Stimulated activated CD4-positive, alpha-beta T cell treated with anti-CD3 and anti-CD28 coated beads, Interleukin-15, amount 100 ng/mL, for 24 hours (primary cell): Measurements from ENCODE around the gene TXK.

Experiments
- DNase-seq: peaks from one replicate; pipeline ENCODE4 v3.0.0-alpha.2; 2020

TXK gene

GRCh38 chr4:48100256-48100655, 33.8 kb downstream of the TXK start:
- no peak for DNase-seq

- DNase-seq, result no peak
These were observed 38.6 kb downstream of the TXK start for GRCh38 chr4:48095441-48095840.

DNA sequence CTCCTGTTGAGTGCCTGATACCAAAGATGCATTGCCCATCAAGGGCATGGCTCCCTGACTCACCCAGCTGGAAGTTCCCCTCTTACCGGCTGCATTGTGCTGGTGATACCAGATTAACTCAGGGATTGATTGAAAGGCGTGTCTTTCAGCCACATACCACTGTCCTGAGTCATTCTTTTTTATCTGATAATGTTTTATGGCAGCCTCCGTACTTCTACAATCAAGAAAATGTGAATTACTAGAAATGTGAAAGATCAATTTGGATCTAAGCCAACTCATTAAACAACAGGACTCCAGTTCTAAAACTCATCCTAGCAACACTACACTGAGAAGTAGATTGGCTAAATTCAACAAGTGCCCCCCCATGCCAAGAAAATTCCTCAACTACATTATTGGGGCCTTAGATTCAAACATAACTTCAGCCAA, 40.0 kb downstream of the TXK start:
- DNase-seq, result peak; percentile 71

GRCh38 chr4:48090621-48091020, 43.4 kb downstream of the TXK start:
- DNase-seq, result no peak

DNA sequence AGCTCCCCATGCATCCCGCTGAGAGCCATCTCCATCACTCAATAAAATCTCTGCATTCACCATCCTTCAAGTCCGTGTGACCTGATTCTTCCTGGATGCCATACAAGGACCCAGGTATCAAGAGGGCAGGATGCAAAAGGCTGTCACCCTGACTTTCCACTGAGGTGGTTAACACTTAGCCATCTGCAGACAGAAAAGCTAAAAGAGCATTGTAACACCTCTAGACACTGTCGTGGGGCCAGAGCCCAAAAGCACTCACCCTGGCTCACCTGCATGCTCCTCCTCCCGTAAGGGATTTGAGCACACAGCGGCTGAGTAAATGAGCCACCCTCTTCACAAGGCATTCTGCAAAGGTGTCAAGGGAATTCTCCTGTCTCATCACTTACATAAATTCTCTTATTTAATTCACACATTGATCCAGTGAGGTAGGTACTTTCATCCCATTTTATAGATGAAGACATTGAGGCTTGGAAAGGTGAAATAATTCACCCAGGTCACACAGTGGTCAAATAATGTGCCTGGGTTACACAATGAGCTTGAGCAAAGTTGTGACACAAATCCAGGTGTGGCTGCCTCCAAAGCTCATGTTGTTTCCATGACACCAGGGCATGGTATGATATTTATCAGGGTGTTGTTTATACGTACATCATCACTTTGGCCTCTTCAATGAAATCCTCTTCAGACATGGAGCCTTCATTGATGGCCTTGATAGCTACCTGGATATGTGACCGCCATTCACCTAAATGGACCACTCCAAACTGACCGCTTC, 48.0 kb downstream of the TXK start:
- DNase-seq, result no peak

DNA sequence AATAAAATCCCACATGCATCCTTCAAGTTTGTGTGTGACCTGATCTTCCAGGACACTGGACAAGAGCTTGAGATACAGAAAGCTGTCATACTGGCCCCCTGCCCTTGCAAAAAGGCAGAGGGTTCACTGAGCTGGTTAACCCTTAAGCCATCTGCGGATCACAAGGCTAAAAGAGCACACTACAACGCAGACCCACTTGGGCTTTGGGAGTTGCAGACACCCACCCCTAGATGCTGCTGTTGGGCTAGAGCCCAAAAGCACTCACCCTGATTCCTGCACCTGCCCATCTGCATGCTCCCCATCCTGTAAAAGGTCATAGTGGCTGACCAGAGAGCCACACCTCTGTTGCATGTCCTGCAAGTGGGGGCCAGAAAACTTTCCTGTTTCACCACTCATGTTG, 51.1 kb downstream of the TXK start:
- no peak for DNase-seq

DNA sequence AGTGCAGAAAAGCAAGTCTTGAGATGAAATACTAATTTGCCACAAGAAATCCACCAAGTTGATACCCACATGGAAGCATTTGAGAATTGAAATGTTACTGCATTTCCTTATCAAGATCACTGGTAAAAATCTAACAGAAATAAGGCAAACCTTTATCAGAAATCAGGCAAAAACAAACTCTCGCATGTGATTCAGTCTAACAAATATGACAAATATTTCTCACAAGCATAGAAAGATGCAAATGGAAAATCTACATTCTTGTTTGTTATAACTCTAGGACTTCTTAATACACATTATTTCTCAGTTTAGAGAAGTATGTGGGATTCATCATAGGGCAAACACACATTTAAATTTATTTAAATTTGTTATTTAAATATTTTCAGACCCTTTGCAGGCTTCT, 52.9 kb downstream of the TXK start:
- DNase-seq, result no peak

- no peak for DNase-seq
These were observed 54.1 kb downstream of the TXK start for GRCh38 chr4:48079972-48080391.

DNA sequence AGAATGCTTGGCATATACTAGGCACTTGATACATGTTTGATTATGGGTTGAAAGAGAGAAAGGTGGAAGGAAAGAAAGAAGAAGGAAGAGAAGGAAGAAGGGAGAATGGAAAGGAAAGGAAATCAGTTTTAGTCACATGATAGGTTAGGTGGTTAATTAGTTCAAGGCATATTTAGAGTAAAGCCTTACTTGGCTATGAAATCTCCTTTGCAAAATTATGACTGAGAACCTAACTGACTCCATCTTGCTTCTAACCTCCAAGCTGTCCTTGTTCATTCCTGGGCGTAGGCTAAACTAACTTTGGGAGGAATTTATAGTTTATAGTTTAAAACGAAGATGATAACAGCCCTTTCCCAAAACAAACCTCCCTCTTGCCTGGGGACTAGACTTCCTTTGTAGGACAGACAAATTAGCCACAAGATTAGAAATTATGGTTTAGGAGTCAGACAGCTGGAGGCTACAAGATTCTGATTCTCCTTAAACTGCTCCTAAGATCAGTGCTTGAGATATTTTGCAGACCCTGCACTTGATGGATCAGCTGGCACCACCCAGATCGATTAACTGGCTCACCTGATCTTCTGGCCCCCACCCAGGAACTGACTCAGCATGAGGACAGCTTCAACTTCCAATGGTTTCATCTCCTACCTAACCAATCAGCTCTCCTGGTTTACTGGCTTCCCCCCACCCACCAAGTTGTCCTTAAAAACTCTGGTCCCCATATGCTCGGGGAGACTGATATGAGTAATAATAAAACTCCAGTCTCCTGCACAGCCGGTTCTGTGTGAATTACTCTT, 55.0 kb downstream of the TXK start:
- no peak for DNase-seq

- no peak for DNase-seq
These were observed 55.6 kb downstream of the TXK start for GRCh38 chr4:48078425-48078824.

DNA sequence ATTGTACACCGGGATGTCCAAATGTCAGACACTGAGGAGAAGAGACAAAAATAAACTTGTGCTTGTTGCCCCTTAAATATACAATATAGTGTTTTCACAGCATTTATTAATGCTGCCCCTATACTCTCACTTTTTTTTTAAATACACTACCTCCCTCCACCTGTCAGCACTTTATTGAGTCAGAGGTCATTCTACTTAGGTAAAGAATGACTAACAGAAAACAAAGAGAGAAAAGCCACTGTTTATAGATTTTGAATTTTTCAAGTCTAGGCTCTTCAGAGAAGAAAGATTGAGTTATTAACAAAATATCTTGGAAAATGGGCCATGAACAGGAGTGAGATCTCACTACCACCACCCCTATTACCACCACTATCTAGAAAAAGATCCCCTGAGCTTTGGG, 59.4 kb downstream of the TXK start:
- no peak for DNase-seq

DNA sequence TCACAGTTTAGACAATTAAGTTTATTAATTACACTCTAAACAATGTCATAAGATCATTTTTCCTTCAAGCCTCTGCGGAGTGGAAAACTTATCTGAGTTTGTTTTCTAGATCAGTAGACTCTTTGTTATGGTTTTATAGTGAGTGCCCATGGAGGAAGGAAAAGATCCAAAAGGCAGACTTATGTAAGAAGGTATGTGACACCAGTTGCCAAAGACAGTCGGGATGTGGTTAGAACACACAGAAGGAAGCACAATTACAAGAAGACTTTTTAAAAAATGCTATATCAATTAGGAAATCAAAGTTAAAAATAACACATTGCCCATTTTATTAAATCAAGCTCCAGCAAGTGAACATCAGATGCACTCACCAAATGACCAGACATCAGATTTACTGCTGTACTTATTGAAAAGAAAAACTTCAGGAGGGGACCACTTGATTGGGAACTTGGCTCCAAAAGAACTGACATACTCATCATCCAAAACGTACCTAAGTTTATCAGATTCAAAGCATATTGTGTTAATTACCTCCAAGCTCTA, 60.4 kb downstream of the TXK start:
- no peak for DNase-seq

- no peak for DNase-seq
These were observed 62.9 kb downstream of the TXK start for GRCh38 chr4:48071191-48071590.

DNA sequence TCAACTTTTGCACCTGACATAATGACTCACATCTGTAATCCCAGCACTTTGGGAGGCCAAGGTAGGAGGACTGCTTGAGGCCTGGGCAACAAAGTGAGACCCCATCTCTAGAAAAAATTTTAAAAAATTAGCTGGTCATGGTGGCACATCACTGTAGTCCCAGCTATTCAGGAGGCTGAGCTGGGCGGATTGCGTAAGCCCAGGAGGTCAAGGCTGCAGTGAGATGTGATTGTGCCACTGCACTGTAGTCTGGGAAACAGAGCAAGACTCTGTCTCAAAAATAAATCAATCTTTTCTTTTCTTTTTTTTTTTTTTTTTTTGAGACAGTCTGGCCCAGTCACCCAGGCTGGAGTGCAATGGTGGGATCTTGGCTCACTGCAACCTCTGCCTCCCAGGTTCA, 65.0 kb downstream of the TXK start:
- no peak for DNase-seq

DNA sequence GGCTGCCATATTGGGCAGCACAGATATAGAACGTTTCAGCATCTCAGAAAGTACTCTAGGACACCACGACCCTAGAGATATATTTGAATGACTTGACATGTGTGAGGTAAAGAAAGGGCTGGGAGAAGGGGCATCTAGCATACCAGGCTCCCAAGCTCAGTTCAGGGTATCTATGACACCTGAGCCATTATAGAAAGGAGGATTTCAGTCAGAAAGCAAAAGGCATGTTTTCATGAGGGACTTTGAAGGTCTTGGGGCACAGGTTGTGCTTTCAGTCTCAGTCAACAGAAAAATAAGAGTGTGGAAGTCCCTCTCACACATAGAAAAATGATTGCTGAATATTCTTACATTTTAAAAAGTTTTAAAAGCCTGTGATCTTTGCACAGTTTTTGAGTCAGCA, 65.9 kb downstream of the TXK start:
- no peak for DNase-seq

DNA sequence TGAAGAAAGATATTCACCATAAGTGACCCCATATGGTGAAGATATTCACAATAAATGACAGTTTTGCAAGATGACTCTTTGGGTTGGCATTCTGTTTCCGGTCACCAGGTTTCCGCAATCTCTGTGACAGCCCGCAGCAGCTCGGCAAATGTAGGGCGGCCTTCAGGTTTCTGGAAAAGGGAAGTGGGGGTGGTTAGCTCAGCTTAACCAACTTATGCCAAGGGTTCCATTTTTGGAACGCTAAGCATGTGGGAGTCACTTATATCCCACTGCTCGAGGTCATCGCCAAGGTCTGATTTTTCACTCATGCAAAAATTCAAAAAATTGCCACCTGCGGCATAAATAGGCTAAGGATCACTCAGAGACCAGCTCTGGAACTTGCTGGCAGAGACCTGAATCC, 66.5 kb downstream of the TXK start:
- no peak for DNase-seq

DNA sequence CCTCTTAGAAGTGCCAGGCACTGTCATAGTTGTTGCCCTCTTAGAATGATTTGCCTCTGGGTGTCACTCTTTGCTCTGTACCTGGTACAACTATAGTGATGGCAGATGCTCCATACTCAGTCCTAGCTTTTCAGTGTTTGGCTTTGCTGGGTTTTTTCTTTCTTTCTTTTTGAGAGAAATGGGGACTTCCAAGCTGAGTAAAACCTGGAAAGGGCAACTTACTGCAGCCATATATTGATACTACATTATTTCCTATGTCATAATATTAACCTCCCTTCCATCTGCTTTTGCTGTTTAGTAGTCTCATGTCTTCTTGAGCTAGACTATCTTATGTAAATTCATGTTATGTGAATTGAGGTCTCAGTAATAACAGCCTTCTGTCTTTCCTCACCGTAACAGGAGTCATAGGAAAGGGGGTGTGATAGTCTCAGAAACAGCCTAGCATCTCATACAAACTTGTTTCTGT, 68.4 kb downstream of the TXK start:
- no peak for DNase-seq

DNA sequence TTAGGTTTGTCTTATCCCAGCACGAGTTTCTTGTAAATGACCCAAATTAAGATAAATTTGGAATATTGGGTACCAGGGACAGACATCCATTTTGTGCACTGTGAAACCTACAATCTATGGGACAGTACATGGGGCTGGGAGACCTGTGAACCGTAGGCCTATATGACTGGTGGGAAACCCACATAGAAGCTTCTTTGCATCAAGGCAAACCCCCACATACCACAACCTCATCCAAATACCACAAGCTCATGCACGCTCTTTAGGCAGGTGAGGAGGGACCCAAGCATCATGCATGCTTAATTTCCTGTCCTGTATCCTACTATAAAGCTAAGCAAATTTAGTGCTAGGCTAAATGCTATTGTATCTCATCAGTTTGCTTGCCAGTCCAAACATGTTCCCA, 69.7 kb downstream of the TXK start:
- DNase-seq, result no peak

DNA sequence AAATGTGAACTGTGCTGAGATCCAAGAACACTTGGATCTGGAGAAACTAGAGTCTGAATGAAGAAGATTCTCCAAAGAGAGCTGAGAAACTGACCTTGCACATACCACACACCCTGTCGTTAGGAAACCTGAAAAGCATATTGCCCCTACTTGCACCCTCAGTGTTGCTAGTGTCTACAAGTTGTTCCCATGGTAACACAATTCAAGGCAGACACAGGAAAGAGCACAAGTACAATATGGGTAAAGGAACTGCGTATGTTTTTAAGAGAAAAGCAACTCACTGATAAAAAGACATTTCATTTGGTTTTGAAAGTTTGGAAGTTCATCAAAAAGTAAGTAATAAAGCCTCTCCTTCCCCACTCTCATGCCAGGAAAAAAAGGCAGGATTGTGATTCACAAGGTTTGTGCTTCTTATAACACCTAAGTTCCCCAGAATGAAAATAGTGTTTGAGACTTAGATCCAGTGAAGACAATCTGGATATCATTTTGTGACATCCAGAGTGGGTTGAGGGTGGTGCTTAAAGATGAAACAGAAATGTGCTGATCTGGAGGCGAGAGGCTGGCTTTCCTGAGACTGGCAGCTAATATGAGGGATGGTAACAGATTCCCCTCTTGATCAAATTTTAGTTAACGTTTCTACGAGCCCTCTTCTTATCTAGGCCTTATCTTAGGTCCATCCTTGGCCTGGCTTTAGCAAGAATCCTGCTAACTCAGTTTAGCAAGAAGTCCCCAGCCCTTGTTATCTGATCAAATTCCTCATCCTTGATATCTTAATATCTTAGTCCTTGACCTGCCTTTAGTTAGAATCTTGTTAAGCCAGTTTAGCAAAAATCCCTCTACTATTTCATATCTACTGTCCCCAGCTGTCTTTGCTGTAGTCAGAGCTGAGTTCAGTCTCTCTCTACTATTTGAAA, 75.2 kb downstream of the TXK start:
- no peak for DNase-seq

DNA sequence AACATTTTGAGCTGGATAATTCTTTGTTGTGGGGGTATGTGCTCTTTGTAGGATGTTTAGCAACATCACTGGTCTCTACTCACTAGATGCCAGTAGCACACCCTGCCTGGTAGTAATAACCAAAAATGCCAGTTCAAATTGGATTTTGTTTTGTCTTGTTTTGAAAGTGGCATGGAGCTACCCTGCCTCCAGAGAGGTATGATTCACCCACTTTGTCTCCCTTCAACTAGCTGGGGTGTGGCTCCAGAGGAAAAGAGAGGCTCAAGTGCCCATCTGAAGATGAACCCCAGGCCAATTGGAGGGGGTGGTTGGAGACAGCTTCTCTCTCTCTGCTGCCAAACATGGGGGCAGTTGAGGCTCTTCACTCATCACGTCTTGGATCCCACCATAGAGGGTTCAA, 83.0 kb downstream of the TXK start:
- no peak for DNase-seq

- no peak for DNase-seq
These were observed 84.6 kb downstream of the TXK start for GRCh38 chr4:48049483-48049882.

- no peak for DNase-seq
These were observed 86.2 kb downstream of the TXK start for GRCh38 chr4:48047896-48048295.

DNA sequence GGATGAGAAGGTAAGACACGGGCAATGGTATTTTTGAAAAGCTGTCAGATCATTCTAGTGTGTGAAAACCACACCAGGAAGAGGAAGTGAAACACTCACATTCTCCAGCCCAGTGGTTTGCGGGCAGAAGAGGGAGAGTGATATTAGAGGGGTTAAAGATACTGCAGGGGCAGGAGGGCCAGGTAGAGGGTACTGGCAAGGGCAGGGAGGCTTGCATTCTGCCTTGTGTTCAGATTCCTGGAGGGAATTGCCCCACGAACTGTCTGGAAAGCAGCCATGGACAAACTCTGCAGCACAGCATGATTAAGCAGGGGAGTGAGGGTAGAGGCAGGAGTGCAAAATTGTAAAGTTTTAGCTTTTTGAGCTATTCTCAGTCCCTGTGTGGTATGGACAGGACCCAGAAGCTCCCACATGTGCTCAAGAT, 86.6 kb downstream of the TXK start:
- peak; percentile 86 for DNase-seq
